Activated CD8-positive, alpha-beta memory T cell treated with anti-CD3 and anti-CD28 coated beads for 24 hours (primary cell): ENCODE results near the gene SFSWAP.
A peak's percentile ranks its signal among the peaks of the same experiment; 100 is the strongest.
"Not testable (repeated sequence)": the region's sequence is repeated elsewhere in the genome, so short reads cannot be mapped to it uniquely, and the experiment has no call there.

Experiments used
- DNase-seq: peaks from one replicate; pipeline ENCODE4 v3.0.0-alpha.2; 2020

Gene SFSWAP

GRCh38 chr12:131704509-131704908 lies 6.4 kb upstream of the SFSWAP start:
- no peak for DNase-seq

DNA sequence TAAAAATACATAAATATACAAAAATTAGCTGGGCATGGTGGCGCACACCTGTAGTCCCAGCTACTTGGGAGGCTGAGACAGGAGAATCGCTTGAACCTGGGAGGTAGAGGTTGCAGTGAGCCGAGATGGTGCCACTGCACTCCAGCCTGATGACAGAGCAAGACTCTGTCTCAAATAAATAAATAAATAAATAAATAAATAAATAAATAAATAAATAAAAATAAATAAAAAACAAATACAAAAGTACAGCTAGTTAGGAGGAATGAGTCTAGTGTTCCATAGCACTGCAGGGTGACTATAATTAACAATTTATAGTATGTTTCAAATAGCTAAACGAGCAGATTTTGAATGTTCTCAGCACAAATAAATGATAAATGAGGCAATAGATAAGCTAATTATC lies 4.2 kb upstream of the SFSWAP start:
- not testable (repeated sequence) for DNase-seq

DNA sequence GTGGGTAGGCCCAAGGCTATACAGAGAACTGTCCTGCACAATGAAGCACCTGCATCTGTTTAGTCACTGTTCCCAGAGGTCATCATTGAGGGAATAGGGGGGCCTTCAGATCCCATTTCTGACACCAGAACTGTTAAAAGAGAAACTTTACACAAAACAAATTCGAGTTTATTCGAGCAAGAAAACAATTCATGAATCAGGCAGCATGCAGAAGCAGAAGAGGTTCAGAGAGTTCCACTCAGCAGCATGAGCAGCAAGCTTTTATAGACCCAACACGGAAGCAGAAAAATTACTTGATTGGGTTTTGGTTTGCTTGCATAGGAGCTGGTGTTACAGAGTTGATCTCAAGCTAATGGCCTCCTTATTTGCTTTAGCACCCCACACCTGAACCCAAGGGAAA lies 1.7 kb upstream of the SFSWAP start:
- no peak for DNase-seq

DNA sequence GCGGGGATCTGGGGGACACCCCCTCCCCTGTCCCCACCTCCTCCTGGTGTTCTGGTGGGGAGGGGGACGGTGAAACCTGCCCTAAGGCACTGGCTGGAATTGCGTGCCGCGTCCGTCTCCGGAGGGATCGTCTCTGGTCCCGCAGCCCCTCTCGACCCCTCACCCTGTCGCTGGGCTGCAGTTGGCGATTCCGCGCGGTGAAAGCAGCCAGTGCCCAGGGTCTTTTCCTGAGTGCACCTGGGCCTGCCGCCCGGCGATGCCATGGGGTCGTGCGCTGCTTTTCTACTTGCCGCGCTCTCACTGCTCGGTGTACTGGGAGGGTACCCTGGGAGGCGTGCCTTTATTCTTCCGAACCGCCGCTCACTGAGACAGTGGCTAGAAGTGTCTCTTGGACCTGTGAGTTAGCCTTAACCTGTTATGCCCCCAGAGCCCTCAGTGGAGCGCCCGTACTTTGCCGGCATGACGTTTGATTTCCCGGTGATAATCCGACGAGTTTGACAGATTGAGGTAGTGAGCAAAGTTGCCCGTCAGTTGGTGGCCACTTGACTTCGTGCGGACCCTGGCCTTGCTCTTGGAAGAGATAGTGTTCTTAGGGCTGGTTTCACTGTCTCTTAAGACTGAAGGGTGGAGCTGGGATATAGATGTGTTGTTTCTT lies 788 bp downstream of the SFSWAP start:
- DNase-seq, result no peak

DNA sequence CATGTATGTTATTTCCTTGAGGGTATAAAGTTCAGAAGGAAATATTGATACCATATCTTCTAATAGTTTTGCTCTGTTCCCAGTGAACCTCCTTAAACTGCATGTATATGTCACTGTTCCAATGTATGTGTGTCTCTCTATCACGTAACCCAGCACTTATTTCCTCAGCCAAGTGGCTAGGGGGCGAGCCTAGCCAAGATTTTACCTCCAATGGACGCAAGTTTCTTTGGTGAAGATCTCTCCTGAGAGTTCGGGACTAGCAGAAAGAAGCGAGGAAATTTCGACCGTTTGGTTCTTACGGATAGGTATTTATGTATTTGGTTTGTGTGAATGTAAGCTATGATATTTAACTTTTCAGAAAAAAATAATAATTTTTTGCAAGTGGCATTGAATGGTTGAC lies 2.5 kb downstream of the SFSWAP start:
- no peak for DNase-seq

- DNase-seq, result no peak
These were observed 3.9 kb downstream of the SFSWAP start for GRCh38 chr12:131714759-131715158.

GRCh38 chr12:131716282-131716681 lies 5.4 kb downstream of the SFSWAP start:
- DNase-seq, result no peak

- DNase-seq, result no peak
These were observed 9.4 kb downstream of the SFSWAP start for GRCh38 chr12:131720241-131720640.

GRCh38 chr12:131720921-131721320 lies 10.0 kb downstream of the SFSWAP start:
- DNase-seq, result no peak

DNA sequence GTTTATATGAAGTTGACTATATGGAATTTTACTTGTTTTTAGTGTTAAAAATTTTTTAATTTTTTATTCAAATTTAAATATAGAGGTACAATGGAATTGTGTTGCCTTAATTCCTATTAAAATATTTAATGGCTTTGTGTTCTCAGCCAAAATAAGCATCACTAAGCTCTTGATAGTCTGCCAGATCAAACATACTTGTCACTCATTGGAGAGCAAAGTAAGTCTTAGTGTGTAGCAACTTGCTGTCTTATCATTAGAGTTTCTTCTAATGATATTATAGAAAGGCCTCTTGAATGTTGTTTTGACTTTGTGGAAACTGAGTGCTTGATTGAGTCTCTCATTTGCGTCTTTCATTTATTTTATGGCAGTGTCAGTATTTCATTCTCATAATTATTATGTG lies 10.7 kb downstream of the SFSWAP start:
- DNase-seq, result no peak

DNA sequence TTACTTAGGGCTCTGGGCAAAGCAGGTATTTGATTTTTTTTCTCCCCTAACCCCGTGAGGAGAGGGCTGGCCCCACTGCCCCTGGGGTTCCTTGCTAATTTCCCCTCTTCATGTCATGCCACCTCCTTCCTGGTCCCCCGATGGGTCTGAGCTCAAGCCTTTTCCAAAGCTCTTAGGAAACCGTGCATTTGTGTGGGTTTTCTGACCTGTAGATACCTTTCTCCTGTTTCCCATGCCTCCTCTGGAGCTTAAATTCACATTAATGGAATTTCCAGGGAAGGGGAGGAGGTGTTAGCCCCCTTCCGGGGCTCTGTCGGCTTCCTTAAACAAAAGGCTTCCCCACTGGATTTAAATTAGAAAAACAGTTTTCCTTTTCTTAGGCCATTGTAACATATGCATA lies 12.6 kb downstream of the SFSWAP start:
- DNase-seq, result no peak

DNA sequence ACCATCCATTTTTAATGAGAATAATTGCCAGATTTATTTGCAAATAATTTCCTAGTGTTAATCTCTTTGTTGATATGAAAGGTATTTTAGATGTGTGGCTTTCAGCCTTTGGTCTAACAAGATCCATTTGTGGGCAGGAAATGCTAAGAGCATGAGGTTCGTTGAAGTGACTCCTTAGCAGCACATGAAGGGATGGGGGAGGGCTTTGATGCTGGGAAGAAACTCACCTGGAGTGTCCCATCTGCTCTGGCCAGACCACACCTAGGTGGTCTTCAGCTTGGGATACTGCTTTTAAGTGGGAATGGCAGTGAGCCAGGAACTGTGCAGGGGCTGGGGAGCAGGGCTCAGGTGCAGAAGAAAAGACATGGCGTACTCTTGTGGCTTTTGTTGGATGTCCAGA lies 13.6 kb downstream of the SFSWAP start:
- DNase-seq, result no peak

DNA sequence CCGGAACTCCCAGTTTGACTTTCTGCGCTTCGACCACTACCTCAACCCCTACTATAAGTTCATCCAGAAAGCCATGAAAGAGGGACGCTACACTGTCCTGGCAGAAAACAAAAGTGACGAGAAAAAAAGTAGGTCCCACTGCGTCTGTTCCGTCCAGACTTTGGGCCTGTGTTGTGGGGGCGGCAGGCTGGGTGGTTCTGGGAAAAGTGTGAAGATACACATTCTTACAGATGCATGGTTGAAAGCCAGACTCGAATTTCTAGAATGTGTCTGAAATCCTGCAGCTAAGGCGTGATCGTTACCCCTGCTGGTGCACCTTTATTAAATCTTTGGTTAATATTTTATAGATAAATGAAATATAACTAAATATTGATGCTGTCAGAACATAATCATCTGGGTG lies 14.6 kb downstream of the SFSWAP start:
- DNase-seq, result no peak

DNA sequence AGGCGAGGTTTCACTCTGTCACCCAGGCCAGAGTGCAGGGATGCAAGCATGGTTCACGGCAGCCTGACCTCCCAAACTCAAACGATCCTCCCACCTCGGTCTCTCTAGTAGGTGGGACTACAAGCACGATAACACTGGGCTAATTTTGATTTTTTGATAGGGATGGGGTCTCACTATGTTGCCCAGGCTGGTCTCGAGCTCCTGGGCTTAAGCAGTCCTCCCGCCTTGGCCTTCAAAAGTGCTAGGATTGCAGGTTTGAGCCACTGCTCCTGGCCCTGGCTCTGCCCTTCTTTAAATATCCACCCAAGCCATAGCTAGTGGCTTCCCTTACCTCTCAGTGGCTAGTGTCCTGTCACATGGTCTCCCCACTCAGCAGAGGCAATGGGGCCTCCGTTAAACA lies 17.8 kb downstream of the SFSWAP start:
- DNase-seq, result no peak

GRCh38 chr12:131729254-131729955 lies 18.5 kb downstream of the SFSWAP start:
- no peak for DNase-seq

GRCh38 chr12:131732996-131733615 lies 22.2 kb downstream of the SFSWAP start:
- DNase-seq, result peak; percentile 48

DNA sequence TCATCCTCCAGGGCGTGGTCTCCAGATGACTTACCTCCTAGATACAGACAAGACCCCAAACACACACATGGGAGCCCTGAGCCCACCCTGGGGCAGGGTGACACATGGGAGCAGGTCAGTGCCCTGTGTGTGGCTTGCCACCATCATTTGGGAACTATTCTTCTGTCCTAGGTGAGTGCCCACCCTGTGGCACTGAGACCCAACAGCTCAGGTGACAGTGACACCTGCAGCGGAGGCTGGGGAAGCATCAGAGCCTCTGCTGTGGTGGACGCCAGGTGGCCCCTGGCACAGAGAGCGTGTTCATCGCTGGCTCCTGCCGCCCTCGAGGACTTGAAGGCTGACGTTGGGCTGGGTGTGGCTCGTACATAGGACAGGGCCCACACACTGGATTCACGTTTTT lies 23.0 kb downstream of the SFSWAP start:
- peak; percentile 40 for DNase-seq

GRCh38 chr12:131734336-131735152 lies 23.7 kb downstream of the SFSWAP start:
- peak; percentile 53 for DNase-seq

DNA sequence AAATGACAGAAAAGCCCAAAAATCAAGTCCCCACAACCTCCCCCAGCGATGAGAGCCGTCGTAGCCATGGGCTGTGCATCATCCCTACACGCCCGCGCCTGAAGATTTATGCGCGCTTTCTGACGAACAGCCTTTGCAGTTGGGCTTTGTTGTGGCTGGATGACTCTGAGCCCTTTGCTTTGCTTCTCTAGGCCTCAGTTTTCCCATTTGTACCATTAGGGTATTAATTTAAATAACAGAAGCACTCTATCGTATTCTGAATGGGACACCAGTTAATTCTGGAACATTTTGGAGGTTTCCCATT lies 24.2 kb downstream of the SFSWAP start:
- no peak for DNase-seq

- DNase-seq, result peak; percentile 33
These were observed 24.9 kb downstream of the SFSWAP start for GRCh38 chr12:131735476-131736445.

DNA sequence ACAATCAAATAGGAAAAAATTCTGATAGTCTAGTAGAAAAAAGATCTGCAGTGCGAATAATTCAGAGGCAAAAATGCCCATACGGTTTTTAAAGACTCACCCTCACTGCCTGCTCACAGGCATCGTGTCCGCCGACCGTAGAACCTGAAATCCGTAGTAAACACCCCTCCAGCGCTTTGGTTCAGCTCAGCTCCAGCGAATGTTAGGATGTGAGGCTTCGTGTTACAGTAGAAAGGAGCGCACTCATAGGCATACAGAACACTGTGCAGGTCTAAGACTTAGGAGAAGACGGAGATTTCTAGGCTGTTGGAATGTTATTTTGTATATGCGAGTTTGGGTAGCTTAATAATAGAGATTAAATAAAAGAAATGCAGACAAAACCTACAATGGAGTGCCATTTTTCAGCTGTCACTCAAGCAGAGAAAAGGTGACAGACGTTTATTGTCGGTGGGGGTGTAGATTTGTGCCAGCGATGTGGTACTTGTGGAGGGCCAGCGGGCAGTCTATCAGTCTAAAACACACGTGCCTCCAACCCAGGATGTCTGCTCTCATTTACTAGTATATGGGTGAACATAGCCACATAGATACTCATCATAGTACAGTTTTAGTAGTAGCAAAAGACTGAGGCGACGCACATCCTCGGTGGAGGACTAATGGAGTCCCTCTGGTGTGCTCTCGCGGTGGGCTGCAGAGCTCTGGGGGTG lies 25.7 kb downstream of the SFSWAP start:
- DNase-seq, result peak; percentile 32
